ENCODE measurements around the gene RPL36AL.

DNA sequence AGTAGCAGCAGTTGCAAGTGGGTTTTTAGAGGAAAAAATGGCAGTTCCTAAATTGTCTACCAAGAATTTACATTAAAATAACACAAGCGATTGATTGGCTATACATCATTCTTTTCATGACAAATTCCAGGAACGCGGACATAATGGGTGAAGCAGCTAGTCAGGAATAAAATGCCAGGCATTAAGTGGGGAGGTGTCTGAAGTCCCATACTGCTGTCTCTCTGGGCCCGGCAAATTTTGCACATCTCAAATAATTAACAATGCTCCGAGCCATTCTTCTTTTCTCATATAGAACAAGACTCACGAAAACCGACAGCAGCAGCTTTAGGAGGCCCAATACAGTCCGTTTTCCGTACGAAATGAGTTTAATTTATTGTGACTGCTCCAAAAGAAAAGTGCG is 696 bp downstream of the RPL36AL start:
- TF ChIP-seq EZH2 (IDR thresholded peaks at IDR 0.05) (no peak), POLR2AphosphoS5 (IDR thresholded peaks at IDR 0.05; ENCODE audit: borderline replicate concordance, low read depth, low read length) (no peak), FOXP2 (optimal IDR thresholded peaks at IDR 0.05; ENCODE audit: control extremely low read depth, extremely low read length, insufficient read depth) (no peak)
